GM19351 (cell line): Measurements from ENCODE around the gene BEAN1.

Experiments
- ATAC-seq: cut with Tn5 transposase; IDR thresholded peaks from one replicate; pipeline ENCODE4 v1.9.1; 2021; ENCODE audit warnings: mild to moderate bottlenecking, moderate library complexity; ENCODE audit not compliant: unreplicated experiment

BEAN1 gene, protein sequence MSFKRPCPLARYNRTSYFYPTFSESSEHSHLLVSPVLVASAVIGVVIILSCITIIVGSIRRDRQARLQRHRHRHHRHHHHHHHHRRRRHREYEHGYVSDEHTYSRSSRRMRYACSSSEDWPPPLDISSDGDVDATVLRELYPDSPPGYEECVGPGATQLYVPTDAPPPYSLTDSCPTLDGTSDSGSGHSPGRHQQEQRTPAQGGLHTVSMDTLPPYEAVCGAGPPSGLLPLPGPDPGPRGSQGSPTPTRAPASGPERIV

DNA sequence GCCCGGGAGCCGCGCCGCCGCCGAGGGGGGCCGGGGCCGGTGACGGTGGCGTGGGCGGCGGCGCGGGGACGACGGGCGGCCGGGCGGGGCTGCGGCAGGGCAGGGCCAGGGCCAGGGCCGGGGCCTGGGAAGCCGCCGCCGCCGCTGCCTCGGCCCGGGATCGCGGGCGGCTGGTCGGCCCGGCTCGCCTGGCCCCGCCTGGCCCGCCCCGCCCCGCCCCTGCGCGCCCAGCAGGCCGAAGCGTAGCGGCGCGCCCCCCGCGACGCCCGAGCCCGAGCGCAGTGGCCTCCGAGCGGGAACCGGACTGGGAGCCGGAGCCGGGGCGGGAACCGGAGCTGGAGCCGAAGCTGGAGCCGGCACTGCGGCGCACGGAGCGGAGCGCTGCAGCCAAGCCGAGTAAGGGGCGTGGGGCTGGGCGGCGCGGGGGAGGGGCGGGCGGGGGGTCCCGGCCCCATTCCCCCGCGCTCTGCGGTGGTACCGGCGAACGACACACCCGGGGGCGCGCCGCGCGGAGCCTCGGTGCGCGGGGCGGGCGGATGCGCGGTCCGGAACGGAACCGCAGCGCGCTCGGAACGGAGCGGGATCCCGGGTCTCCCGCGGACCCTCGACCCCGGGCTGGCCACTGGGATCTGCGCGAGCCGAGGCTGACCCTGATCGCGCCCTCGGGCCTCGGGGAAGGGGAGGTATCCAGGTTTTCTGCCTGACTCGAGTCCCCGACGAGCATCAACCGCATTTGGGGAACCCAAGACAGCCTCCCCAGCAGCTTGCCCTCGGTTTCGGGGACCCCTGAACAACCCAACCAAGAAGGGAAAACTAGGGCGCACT is at the start of gene BEAN1:
TSS of gene BEAN1 (plus strand) at position 260 of the 825 bp plus-strand sequence. CDS start 10,382 bp downstream, outside the sequence.
- ATAC-seq, result no peak

DNA sequence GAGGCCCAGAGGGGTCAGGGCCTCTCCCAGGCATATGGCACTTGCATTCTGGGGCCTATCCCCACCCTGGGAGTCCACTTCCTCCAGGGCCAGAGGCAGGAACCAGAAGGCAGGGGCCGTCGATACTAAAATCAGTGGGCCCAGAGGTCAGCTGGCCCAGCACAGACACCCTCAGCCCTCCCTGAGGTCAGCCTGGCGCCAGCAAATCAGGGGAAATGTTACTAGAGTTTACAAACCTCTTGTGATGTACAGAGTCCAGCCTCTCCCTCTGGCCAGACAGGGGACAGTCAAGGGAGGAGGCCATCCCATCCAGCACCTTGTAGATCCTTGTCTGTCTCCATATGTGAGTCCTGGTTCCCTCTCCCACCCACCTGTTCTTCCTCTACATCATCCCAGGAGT is 49.8 kb upstream of the BEAN1 start:
- ATAC-seq, result no peak

DNA sequence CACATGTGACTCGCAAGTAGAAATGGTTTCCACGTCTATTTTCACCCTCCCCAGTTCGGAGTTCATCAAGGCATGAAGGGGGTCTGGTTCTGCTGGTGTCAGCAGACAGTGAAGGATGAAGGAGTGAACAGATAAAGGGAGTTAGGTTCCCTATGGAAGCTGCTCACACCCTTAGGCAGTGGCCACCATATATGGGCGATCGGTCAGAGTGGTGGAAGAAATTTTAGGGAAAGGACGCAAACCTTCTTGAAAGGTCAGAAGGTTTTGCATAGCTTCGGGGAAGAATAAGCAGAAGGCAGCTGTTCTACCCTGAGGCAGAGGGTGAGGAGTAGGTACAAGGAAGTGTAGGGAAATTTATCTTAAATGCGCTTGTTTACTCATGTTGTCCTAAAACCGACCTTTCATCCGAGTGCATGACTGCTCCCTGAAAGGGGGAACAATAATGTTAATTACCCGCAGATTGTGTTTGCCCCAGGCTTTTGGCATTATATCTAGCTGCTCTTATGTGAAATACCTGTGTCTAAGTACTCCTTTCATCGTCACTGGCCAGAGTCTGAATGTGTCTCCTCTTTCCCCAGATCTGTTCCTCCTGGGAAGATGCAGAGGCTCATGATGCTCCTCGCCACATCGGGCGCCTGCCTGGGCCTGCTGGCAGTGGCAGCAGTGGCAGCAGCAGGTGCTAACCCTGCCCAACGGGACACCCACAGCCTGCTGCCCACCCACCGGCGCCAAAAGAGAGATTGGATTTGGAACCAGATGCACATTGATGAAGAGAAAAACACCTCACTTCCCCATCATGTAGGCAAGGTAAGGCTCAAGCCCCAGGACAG is 48.1 kb upstream of the BEAN1 start:
- no peak for ATAC-seq

DNA sequence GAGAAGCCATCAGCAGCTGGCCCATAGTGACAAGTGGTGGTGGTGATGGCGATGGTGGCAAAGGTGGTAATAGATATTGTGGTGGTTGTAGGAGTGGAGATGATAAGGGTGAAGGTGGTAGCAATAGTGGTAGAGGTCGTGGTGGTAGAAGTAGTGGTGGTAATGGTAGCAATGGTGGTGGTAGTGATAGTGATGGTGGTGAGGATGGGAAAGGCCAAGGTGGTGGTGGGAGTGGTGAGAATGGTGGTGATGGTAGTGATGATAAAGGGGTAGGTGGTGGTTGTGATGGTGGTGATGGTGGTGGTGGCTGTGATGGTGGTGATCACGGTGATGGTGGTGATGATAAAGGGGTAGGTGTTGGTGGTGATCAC is 47.5 kb upstream of the BEAN1 start:
- no peak for ATAC-seq

DNA sequence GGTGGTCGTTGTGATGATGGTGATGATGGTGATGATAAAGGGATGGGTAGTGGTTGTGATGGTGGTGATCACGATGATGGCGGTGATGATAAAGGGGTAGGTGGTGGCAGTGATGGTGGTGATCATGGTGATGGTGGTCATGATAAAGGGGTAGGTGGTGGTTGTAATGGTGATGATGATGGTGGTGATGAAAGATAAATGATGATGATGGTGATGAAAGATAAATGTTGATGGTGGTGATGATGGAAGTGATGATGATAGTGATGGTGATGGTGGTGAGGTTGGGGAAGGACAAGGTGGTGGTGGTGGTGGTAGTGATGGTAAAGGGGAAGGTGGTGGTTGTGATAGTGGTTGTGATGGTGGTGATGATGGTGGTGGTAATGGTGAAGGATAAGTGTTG is 46.7 kb upstream of the BEAN1 start:
- no peak for ATAC-seq

DNA sequence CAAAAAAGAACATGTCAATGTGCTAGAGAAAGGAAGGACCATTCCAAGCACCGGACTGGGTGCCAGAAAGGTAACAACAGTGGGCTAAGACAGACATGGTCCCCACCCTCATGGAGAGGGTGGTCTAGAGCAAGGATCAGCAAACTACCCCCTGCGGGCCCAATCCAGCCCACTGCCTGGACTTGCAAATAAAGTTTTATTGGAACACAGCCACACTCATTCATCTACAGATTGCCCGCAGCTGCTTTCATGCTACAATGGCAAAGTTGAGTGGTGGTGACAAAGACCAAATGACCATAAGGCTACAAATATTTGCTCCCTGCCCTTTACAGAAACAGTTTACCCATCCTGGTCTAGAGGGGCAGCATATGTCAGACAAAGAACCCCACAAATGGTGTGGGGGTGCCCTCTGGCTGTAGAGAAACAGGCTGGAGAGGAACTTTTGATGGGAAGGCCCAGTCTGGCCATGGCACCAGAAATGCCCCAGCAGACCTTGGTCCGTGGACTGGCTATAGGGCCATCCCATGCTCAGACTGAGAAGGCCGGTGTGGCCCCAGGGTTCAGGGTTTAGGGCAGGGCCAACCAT is 45.4 kb upstream of the BEAN1 start:
- ATAC-seq, result no peak

DNA sequence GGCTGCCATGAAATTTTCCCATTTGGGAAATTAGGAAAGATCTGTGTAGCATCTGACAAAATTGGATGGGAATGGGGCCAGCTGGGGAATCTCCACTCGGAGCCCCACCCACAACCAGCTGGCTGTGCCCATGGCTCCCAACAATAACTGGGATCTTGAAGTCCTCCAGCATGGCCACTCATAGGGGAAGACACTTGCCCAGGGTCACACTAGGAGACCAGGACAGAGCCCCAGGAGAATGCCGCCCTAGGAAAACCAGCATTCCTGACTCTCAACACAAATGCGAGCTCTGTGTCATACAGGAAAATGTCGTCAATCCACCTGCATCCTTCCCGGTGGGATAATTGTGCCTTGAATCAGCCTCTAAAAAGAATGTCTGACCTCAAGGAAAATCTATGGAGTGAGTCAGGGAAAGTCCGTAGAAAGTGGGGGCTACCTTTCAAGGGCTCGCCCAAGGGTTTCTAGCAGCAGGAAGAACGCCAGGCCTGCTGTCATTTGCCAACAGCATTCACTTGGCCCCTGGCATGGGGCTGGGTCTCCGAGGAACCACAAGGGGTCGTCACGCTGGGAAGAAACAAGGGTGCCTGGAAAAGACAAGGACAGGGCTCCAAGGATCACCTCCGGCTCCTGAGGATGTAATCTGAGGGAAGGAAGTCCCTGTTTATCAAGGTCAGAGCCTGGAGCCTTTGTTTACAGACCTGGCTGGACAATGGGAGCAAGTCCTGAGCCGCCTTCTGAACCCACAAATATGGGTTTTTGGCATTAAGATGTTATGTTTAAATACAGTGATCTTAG is 44.7 kb upstream of the BEAN1 start:
- no peak for ATAC-seq

DNA sequence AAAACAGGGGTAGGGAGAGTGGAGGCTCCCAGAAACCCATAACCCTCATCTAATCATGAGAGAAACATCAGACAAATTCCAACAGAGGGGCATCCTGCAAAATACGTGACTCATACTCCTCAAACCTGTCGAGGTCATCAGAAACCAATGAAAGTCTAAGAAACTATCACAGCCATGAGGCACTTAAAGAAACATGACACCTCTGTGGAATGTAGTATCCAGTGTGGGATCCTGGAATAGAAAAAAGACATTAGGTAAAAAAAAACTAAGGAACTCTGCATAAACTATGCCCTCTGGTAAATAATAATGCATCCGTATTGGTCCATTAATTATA is 44.2 kb upstream of the BEAN1 start:
- no peak for ATAC-seq

DNA sequence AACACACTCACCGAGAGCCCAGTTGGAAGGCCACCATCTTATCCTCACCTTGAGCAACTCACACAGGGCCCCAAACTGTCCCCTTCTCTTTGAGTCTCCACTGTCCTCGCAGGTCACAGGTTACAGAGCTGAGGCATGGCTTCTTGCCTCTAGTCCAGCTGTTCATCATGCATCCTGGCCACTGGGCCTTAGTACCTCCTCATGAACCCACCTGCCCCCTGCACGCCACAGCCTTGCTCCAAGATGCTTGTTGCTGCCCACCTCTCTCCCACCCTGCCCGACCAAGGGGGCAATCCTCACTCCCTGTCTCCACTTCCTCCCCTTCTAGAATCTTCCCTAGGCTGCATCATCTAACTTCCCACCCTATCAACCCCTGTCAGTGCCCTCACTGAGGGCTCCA is 43.5 kb upstream of the BEAN1 start:
- ATAC-seq, result no peak

DNA sequence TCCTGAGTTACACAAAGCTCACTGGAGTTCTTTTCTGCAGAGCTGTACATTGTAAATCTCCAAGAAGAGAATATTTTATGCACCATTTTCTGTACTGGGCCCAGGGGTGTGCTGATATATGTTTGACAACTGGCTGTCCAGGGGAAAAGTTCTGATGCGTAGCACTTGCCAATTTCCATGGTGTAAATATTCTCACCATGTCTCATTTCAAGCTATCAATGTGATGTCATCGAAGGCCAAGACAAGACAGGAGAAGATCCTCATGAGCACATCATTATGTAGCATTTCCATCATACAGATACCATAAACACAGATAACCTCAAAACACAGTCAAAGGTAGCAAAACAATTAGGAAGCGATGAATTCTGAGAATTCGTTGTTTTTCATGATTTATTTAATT is 41.7 kb upstream of the BEAN1 start:
- no peak for ATAC-seq

DNA sequence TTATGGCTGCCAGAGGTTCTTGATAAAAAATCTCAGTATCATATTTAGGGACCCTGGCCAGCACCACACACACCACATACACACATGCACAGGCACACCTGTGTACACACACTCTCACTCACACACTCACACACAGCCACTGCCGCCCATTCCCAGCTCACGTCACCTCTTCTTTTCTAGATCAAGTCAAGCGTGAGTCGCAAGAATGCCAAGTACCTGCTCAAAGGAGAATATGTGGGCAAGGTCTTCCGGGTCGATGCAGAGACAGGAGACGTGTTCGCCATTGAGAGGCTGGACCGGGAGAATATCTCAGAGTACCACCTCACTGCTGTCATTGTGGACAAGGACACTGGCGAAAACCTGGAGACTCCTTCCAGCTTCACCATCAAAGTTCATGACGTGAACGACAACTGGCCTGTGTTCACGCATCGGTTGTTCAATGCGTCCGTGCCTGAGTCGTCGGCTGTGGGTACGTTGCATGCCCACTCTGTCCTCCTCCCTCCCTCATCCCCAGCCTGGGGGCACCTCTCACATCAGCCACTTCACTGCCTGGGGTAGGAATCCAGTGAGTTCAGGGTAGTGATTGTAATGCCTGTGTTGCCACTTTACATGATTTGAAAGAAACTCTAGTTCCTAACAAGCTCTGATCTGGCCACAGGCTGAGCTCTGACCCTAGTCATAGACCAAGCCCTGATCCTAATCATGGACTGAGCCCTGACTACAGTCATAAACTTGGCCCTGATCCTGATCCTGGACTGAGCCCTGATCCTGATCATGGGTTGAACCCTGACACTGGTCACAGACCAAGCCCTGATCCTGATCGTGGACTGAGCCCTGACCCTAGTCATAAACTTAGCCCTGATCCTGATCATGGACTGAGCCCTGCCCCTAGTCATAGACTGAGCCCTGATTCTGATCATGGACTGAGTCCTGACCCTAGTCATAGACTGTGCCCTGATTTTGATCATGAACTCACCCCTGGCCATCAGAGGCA is 40.2 kb upstream of the BEAN1 start:
- no peak for ATAC-seq

DNA sequence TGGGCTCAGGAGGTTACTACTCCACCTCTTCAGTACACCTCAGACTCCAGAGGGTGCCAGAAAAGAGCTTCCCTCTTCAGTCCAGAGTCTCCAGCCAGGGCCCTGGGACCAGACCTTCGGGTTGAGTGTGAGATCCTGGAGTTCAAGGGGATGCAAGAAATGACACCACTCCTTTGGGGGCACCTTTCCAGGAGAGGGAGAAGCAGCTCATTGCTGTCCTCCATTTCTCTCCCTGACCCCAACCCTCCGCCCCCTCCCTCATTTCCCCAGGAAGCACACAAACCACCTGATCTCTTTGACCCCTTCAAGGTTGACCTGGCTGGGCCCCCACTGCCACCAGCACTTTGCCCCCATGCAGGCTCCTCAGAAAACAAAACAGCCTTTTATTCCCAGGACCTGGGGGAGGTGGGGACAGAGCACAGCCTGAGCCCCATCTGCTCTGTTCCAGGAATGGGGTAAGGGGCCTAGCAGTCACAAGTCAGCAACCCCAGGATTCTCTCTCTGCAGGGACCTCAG is 39.2 kb upstream of the BEAN1 start:
- ATAC-seq, result no peak

DNA sequence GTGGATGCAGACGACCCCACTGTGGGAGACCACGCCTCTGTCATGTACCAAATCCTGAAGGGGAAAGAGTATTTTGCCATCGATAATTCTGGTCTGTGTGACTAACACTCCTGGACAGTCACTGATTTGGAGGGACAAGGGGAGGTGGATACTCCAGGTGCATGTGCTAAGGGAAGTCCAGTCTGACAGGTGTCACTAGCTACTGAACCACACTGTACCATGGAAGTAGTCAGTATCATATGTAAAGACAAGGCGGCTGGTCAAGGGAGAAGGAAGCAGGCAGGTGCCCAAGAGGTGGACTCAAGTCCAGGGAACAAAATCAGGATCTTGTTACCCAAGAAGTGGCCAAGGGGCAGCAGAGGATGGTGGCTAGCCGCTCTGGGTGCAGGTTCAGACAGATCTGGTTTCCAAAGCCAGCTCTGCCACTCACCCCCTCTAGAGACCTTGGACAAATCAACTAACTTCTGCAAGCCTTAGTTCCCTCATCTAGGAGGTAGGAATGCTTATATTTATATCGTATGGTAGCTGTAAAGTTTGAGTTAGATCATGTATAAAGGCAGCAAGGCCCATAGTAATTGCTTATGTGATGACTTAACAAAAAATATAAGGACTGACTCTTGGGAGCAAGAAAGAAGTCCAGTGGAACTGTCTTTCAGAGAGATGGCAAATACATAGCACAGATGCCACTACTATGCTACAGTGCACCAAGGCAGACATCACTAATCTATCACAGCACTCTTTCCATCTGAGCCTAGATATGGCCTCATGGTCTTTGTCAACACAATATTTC is 38.5 kb upstream of the BEAN1 start:
- ATAC-seq, result no peak

DNA sequence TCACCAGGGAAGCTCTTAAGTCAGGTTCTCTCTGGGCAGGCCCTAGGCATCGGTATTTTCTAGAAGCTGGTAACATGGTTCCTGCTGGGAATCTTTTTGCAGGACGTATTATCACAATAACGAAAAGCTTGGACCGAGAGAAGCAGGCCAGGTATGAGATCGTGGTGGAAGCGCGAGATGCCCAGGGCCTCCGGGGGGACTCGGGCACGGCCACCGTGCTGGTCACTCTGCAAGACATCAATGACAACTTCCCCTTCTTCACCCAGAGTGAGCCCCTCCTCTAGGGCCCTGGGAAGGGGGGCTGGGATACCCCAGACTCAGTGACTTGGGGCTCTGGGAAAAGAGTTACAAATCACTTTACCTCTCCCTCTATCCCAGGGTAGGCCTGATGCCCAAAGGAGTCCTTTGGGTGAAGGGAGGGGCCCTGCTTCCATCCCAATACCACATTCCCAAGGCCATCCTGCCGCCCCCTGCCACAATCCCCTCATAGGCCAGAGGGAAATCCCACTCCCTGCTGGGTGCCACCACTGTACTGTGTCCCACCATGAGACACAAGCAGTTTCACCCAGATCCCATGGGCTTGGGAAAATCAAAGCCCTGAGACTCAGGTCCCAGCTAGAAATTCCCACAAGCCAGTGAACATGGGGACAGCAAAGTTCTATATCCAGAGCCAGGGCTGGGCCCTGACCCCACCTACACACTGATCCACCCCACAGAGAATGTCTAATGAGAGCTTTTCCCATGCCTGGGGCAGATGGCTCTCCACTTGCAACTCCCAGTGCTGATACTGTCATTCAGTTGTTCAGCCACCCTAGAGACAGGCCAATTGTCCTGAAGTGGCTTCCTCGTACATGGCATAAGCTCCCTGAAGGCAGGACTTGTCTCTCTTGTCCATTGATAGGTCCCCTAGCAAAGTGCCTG is 37.6 kb upstream of the BEAN1 start:
- no peak for ATAC-seq

DNA sequence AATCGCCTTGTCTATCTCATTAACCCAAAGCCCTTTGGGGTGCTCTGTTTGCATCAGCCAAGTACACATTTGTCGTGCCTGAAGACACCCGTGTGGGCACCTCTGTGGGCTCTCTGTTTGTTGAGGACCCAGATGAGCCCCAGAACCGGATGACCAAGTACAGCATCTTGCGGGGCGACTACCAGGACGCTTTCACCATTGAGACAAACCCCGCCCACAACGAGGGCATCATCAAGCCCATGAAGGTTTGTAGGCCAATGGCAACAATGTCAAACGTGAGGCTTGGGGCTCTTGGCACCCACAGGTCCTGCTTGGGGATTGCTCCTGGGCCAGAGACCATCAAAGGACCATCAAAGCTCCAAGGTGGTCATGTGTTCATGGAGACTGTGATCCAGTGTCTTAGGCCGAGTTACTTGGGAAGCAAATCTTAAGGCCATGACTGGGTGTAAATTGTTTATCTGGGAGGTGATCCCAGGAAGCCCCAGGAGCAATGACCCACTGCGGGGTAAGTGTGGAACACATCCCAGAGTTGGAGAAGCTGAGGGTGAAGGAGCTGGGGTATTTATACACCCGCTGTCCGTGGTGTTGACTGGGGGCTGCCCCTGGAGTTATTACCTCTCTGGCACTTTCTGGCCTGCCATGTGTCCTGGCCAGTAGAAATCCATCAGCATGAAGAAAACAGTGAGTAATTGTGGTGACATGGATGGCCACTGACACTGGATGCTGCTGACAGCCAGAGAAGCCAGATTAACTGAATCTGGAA is 36.6 kb upstream of the BEAN1 start:
- no peak for ATAC-seq
